GM15510 (cell line): ENCODE measurements around the gene VASP.

Source experiments
- POLR2A ChIP-seq: IDR thresholded peaks from 3 replicates; pipeline ENCODE4 v1.6.1; 2011; ENCODE audit warnings: borderline replicate concordance; ENCODE audit not compliant: insufficient read length; ENCODE audit errors: extremely low read depth

The VASP gene

GRCh38 chr19:45571457-45572220 lies 64.4 kb downstream of the VASP start:
- TF ChIP-seq POLR2A, result no peak

DNA sequence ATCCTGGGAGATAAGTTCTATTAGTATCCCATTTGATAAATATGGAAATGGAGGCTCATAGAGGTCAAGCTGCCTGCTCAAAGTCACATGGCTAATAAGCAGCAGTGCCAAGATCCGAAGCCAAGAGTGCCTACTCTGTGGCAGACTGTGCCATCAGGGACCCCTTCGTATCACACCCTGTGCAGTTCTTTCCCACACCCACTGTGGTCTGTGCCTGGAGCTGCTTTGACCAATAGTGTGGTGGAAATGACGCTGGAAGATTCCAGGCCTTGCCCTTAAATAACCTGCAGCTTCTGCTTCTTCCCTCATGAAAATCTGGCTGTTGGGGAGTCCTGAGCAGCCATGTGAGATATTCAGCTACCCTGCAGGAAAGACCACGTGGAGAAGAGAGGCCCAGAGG lies 67.2 kb downstream of the VASP start:
- TF ChIP-seq POLR2A, result no peak

DNA sequence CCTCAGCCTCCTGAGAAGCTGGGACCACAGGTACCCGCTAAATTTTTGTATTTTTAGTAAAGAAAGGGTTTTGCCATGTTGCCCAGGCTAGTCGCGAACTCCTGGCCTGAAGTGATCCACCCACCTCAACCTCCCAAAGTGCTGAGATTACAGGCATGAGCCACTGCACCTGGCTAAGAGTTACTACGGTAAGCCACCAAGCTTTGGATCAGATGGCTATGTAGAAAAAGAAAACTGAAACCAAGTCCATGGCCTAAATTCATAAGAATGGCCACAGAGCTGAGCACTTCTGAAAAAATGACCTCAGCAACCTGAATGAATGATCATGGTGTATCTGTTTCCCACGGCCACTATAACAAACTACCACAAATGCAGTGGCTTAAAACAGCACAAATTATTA lies 67.9 kb downstream of the VASP start:
- no peak for TF ChIP-seq POLR2A
